ENCODE data around the gene NRDE2.

DNA sequence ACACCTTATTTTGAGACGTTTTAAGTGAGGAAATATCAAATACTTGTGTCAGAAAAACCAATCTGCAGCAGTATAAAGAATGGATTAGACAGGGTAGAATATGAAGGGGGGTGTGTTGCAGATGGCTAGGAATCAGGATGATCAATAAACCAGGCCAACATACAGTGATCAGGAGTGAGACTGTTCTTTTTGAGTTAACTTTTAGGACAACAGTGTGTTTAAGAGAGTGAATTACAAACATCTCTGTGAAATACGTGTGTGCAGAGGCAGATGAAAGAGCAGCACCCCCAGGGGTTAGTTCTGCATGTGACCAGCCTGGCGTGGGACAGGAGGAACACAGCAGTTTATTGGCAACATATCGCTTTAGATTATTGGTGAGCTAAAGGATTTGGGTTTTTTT is 10.6 kb upstream of the NRDE2 start:
- TF ChIP-seq, protein P1, sequence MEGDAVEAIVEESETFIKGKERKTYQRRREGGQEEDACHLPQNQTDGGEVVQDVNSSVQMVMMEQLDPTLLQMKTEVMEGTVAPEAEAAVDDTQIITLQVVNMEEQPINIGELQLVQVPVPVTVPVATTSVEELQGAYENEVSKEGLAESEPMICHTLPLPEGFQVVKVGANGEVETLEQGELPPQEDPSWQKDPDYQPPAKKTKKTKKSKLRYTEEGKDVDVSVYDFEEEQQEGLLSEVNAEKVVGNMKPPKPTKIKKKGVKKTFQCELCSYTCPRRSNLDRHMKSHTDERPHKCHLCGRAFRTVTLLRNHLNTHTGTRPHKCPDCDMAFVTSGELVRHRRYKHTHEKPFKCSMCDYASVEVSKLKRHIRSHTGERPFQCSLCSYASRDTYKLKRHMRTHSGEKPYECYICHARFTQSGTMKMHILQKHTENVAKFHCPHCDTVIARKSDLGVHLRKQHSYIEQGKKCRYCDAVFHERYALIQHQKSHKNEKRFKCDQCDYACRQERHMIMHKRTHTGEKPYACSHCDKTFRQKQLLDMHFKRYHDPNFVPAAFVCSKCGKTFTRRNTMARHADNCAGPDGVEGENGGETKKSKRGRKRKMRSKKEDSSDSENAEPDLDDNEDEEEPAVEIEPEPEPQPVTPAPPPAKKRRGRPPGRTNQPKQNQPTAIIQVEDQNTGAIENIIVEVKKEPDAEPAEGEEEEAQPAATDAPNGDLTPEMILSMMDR (IDR thresholded peaks at IDR 0.05) = no peak
- TF ChIP-seq TCF7L2 (IDR thresholded peaks at IDR 0.05; ENCODE audit: low read depth, low read length) = no peak
